GM18858 (cell line): ENCODE measurements around the gene OMA1.

Source experiments
- ATAC-seq: cut with Tn5 transposase; IDR thresholded peaks from one replicate; pipeline ENCODE4 v1.9.1; 2021; ENCODE audit not compliant: unreplicated experiment

OMA1 gene

DNA sequence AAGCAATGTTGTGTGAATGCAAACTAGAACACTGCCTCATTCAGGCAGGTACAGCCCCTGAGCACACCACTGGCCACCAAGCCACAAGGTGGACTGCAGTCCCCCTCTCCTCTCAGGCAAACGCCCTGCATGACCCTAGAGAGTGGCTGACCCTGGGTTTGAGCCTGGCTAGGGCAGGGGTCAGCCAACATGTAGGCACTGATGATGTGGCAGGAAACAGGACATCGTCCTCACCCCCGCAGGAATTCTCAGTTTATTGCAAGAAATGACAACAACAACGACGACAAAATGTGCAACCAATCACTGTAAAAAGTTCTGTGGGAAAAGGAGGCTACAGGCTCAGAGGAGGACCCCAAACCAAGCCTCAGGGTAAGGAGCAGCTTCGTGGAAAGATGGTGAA, 81.3 kb downstream of the OMA1 start:
- no peak for ATAC-seq

DNA sequence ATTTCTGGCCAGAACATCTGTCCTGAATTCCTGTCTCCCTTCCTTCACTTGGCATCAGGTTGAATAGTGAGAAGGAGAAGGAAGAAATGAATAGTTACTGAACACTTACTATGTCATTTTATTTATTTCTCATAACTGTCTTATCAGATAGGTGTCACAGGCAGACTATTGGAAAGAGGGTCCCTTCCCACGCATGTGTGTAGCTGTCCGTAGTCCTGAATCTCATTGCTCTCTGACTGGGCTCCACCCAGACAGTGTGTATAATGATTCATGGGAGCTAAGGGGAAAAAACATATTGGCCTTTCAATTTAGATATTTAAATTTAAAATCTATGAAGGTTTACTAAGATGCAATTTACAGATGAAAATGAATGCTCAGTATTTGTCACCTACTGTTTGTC, 86.1 kb downstream of the OMA1 start:
- no peak for ATAC-seq

DNA sequence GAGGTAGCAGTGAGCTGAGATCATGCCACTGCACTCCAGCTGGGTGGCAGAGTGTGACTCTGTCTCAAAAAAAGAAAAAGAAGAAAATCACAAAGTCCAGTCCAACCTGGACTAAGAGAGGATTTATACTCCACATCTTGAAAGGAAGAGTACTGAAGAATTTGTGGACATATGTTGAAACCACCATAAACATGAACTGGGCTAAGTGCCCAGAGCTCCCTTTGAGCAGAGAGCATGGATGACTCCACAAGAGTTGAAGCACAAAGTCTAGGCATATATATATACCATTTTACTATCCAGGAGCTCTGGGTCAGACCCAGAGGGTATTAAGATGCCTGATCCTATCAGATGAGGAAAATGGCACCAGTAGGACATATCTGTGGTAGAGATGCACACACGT, 86.6 kb downstream of the OMA1 start:
- ATAC-seq = no peak

DNA sequence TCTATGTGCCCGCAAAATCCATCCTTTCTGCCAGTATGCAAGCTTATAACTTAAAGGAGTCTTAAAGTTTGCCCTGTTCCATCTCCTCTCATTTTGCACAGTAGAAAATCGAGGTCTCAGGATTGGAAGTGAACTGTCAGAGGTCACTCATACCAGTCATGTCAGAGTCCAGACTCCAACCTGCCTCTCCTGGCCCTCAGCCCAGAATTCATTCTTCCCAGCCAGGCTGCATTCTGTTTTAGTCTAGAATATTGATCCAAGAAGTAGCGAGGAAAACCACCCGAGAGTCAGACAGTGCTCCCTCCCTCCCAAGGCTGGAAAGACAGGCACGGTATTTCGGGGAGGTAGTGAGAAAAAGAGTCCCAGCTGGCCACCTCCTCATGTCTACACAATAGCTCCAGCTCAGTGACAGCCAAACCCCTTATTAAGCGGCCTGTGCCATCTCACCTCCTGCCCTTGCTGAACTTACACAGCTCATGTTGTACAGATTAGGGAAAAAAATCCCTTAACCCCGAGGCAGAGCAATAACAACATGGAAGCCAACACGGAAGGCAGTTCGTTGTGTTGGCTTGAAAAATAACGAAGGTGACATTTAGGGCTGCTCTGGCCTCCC, 89.4 kb downstream of the OMA1 start:
- no peak for ATAC-seq

DNA sequence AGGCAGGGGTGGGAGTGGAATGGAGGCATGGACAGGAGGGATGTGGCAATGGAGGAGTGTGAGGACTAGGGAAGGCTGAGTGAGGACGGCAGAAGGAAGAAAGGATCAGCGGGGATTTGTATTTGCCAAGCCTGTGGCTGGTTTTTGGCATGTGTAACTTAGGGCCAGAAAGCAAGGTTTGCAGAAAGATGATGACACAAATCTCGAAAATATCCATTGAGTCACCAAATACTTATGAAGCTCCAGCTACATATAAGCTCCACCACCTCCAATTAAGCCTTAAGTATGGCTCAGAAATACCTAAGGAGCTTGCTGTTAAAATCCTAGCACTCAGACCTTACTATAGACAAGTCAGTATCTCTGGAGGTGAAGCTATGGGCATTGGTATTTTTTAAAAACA, 90.1 kb downstream of the OMA1 start:
- ATAC-seq = no peak

DNA sequence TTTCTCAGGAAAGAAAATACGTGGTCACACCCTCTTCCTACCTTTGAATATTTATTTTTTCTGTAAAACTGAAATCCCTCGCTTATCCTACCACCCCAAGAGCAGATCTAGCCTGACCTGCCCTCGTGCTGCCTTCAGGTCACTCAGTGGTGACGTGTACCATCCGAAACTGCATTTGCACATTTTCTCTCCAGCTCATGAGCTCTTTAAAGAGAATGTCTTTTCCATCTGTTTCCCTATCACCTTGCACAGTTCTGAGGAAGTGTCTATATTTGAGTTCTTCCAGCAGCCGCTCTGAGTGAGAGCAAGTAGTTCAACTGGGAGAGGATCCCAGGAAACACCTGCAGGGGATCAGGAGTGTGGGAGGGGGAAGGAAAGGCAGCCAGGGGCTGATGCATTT, 91.7 kb downstream of the OMA1 start:
- ATAC-seq = no peak

DNA sequence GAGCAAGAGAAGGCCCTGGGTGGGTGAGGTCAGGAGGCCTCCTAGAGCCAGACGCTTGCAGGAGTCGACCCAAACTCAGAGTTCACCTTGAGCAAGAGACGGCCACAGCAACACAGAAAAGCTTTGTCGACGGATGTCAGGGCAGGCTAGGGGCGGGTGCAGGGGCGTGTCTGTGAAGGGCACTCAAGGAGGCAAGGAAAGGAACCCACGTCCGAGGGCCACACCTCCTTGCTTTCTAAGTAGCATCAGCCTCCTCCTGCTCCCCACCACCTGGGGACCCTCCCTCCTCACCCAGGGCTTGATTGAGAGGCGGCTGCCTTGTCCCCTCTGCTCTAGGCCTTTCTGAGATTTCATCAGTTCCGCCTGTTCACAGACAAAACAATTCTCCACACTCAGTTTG, 92.1 kb downstream of the OMA1 start:
- ATAC-seq = no peak

DNA sequence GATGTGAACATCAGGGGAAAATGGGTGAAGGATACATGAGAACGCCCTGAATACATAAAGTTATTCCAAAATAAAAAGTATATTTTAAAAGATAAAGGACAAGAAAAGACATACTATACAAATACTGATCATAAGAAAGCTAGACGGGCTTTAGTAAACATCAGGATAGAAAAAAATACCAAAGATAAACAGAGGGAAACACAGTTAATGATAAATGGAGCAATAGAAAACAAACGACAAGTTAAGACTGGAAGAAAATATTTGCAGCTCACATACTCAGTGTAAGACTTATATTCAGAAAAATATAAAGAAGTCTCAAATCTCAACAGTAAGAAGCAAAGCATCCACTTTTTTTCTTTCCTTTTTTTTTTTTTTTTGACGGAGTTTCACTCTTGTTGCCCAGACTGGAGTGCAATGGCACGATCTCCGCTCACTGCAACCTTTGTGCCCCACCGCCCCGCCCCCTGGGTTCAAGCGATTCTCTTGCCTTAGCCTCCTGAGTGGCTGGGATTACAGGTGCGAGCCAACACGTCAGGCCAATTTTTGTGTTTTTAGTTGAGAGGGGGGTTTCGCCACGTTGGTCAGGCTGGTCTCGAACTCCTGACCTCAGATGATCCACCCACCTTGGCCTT, 94.8 kb downstream of the OMA1 start:
- no peak for ATAC-seq

DNA sequence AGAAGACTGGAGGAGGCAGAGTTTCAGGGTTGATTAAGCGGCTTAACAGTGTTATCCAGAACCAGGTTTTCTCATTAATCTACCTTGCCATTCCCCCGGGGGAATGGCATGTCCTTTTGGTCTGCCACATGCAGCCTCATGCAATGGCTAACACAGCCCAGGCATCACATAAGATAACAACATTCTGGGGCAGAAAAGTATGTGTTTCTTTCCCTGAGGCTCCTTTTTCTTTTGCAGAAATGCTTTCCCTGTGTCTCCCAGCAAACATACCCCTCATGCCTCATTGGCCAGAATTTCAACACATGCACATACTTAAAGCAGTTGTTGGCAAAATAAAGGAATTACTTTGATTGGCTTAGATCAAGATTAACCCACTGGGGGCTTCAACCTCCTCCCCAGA, 98.6 kb downstream of the OMA1 start:
- ATAC-seq = no peak

DNA sequence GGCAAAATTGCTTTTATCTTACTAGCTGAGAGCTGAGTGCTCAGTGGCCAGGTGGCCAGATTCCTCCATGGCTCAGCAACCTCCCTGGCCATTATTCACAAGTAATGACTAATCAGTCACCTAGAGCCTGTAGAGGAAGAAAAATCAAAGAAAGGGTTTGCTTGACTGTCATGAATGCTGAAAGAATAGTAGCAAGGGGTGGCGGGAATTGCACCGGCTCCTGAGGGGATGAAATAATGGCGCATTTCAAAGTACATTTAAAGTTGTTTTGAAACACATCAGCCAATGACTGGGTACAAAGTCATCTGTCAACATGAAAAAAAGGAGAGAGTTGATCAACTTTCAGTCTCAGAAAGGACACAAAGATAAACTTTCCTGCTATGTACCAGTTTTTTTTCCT, 99.5 kb downstream of the OMA1 start:
- no peak for ATAC-seq

DNA sequence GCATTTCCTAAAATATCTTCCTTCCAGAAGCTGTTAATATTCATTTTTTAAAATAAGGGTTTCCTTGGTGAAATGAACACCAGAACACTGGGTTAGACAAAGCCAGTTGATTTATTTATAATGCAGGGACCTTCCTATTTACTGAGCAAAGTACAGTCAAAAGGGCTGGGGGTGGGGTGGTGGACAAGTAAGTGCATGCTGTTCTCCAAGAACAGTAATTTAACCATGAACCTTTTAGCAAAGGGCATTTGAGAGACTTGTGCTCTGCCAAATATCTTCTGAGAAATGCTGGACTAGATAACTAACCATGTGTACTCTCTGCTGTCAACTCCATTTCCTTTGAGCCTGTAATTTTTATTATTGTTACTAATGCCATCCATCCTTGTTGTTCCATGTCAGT, 100.2 kb downstream of the OMA1 start:
- ATAC-seq = no peak

DNA sequence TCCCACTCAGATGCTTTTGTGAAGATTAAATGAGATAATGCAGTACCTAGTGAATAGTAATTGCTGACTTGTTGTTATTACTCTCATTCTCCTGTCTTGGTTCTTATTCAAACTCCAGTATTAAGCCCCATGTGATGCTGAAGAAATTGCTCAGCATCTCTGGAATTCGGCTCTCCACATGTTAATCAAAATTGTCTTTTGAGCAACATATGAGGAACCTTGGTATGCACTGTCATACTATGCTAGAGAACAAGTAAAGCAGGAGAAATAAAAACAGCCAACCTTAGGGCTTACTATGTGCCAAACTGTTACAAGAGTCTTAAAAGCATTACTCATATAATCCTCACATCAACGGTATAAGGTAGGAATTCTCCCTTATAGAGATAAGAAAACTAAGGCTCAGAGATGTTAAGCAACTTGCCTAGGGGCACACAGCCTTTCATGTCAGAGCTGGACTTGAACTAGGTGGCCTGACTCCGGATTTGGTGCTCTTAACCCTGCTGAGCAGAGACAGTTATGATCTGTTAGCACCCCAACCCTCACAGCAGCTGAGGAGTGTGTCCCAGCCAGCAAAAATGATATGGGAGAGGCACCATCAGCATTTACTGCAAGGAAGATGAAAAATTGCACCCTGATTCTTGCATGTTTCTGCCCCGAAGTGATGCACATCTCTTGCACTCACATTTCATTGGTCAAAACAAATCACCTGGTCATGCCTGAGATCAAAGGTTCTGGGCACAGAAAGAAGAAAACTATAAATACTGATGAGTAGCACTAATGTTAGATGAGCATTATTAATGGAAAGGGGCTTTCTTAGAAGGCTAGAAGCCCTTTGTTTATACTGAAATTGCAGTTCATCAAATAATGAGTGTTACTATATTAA, 102.3 kb downstream of the OMA1 start:
- ATAC-seq = no peak

DNA sequence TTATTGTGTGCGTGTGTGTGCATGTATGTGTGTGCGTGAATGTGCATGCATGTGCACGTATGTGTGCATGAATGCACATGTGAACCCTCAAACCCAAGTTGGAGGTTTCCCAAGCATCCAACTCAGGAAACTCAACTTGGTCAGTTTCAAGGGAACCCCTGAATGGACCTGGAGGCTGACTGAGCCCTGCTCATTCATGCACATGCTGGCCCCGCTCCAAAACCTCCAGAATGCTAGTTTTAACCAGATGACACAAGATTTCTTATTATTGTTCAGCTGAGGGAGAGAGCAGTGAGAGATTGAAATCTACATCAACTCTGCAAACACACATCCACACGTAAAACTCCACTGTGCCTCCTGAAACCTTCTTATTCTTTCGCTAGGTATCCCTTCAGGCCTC, 104.4 kb downstream of the OMA1 start:
- no peak for ATAC-seq

DNA sequence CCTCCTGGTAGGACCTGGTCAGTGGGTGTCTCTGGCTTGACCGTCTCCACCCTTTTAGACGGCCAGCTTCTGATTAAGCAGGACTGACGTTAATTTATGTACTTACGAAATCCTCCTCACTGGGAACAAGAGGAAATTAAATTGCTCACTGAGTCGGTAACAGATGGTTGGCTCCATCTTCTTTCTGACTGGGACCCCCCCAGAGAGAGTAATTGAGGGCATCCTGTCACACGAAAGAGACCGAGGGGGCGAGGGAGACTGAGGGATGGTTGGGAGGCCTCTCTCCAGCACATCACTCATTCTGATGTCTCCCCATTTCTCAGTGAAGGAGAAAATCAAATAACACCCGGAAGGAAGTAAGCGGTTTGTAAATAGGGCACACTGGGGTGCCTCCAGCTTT, 104.8 kb downstream of the OMA1 start:
- ATAC-seq = no peak

DNA sequence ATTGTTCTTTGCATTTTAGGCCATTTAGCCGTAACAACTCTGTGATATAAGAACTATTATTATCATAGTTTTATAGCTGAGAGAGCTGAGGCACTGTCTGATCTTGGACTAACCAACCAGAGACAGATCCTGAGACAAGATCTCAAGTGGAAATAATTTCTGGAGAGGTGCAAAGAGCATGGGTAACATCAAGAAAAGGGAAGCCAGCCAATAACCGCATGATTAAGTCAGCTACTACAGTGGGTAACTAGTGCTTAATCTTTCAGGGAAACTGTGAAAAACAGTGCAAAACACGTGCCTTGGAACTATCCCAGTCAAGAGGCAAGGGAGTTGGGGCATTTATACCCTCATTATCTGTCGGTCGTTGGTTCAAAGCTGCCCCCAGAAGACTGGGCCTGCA, 105.8 kb downstream of the OMA1 start:
- ATAC-seq = no peak

DNA sequence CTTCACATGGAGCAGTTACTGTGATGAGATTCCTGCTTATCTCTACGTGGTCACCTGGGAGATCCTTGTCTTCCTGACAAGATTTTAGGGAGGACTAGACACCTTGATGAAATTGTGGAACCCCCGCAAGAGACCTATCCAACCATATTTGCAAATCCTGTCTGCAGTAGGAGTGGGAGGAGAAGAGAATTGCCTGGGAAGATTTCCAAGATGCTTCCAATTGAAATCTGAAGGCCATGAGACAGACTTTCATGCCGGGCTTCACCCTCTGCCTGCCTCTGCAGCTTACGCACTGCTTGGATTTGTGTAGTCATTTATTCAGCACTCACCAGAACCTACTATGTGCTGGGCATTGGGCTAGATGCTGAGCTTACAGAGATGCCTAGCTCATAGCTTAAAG, 106.6 kb downstream of the OMA1 start:
- no peak for ATAC-seq

DNA sequence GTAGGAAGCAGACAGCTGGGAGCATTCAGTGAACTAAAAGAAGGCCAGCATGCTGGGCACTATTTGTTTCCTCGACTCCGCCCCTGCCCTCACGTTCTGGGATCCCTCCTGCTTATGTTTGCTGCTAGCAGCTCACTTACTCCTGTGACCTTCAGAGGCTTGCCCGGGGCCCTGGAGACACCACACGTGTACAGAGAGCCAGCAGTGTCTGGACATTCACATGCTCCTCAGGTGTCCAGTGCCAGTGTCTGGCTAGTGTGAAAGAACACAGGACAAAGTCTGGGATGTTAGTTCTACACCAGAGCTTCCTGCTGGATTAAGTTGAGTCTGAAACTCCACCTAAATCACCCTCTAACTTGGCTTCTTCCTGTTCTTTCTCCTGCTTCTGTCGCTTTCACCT, 108.1 kb downstream of the OMA1 start:
- no peak for ATAC-seq

DNA sequence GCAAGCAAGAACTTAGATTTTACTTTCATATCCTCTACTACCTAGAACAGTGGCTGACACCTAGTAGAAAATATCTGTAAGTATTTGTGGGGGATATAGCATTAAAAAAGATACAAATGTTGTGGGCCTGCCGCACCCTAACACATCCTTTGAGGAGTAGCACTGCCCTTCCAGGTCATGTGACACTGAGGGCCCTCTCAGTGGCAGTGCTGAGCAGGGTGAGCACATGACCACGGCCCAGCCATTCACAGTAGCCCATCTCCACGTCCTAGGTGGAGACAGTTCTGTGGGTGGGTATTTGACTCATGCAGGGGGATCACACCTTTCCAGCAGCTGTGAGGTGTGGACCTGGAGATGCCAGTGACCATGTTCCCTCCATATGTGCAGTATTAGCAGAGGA, 108.9 kb downstream of the OMA1 start:
- ATAC-seq = no peak

DNA sequence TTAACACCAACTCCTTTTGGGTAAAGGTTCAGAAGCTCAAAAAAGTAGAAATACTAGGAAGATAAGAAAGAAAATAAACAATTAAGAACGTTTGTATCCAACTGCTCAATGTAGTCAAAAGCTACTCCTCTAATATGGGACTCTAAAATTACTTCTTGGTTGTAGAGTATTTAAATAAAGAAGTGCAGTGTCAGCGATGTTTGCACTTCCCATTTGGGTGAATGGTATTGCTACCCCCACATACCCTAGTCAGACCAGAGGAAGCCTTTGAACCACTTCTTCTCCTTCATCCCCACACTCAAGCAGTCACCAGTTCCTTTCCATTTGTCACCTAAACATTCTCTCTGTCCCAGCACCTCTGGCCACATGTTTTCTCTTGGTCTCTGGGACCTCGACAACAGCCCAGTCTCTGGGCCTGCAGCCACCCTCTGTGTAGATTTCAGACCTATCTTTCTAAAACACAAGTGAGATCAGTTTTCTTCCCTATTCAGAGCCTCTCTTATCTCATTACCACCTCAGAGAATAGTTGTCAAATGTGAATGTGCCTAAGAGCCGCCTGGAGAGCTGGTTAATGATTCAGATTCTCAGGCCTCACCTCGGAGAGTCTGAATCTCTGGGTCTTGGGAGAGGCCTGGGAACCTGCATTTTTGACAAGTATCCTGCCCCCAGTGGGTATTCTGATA, 109.8 kb downstream of the OMA1 start:
- no peak for ATAC-seq

DNA sequence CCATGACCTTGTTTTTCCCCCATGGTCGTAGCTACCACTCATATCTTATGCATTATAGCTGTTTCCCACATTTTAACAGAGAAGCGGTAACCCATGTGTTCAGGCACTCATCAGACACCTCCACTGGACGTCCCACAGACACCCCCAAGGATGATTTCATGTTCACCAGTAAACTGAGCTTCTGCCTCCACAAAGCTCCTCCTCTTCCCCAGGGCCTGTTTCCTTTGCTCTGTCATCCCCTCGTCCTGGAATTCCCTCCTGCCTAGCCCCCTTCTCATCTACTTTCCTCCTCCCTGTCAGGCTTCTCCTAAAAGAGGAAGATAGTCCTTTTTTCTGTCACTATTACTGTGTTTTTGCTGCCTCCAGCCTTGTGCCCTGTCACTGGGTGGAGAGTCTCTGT, 111.2 kb downstream of the OMA1 start:
- ATAC-seq = no peak

DNA sequence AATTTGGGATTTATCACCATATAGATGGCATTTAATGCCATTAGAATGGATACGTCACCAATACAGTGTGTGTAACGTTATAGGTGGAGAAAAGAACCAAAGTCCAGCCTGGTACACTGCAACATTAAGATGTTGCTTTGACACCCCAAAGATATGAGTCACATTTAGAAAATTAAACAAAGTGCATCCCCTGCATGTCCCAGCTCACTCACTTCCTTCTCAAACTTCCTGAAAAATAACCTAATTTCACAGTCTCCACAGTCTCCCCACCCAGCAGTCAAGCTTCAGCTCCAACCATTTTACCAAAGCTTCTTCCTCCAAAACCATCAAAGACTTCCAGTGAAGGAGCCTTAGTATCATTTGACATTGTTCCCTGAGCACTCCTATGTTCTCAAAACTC, 111.9 kb downstream of the OMA1 start:
- ATAC-seq = no peak

DNA sequence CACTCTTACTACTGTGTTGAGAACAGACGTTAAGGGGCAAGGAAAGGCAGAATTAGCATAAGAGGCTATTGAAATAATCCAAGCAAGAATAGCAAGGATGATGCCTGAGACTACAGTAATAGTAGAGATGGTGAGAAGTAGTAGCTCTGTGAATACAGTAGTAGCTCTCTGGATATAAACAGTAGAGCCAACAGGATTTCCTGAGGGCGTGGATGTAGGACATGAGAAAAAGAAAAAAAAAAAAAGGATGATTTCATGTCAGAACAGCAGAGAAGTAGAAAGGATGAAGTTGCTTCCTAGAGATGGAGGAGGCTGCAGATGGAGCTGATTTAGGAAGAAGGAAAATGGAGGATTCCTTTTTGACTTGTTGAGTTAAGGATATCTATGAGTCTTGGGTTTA, 112.3 kb downstream of the OMA1 start:
- ATAC-seq = no peak
